K562 (cell line): ENCODE data around the gene SPTBN2. TPM values are rescaled to one million over a fixed set of nuclear protein-coding genes. Genes with fewer than 3 reads are reported as not detected.

ENCODE experiments used
- BRCA1 ChIP-seq, 2 experiments: fragments of 450-650 bp in 1 of 2; sonication (generic) in 1 of 2; formaldehyde crosslinking in 1 of 2; IDR thresholded peaks; 2 replicates each; pipeline versions ENCODE4 v1.5.0 to v1.6.1; 2017 to 2020; ENCODE audit warnings: mild to moderate bottlenecking in 1 of 2, missing genetic modification reagents in 1 of 2
- CEBPG ChIP-seq, 3 experiments: fragments of 200-800 bp in 1 of 3; sonication (Bioruptor generic) in 1 of 3; sonication (generic) in 1 of 3; formaldehyde crosslinking in 1 of 3; IDR thresholded peaks in 2 of 3; conservative IDR thresholded peaks in 1 of 3; 2 replicates each; pipeline versions ENCODE4 v1.6.1 to v1.8.0; 2016 to 2022; ENCODE audit warnings: missing compliant biosample characterization in 2 of 3, missing genetic modification characterization in 2 of 3, mild to moderate bottlenecking in 1 of 3, missing genetic modification reagents in 1 of 3
- GATAD2A ChIP-seq: fragments of 450-650 bp; IDR thresholded peaks from 2 replicates; pipeline ENCODE4 v1.6.1; 2017
- HEY1 ChIP-seq: fragments of 250-450 bp; sonication (Bioruptor Pico); IDR thresholded peaks from 2 replicates; pipeline ENCODE4 v1.5.0; 2020; ENCODE audit warnings: mild to moderate bottlenecking, moderate library complexity, borderline replicate concordance
- HOXB6 ChIP-seq: fragments of 250-450 bp; sonication (Bioruptor Pico); IDR thresholded peaks from 2 replicates; pipeline ENCODE4 v1.5.1; 2022; ENCODE audit warnings: mild to moderate bottlenecking, borderline replicate concordance
- NEUROD1 ChIP-seq: fragments of 150-350 bp; IDR thresholded peaks from 2 replicates; pipeline ENCODE4 v1.6.1; 2014; ENCODE audit warnings: borderline replicate concordance, low read length, low read depth; ENCODE audit not compliant: partially characterized antibody
- NFRKB ChIP-seq: fragments of 450-650 bp; IDR thresholded peaks from 2 replicates; pipeline ENCODE4 v1.6.1; 2016; ENCODE audit warnings: low read depth
- RAD51 ChIP-seq: fragments of 450-650 bp; IDR thresholded peaks from 2 replicates; pipeline ENCODE4 v1.7.1; 2016; ENCODE audit warnings: low read depth, mild to moderate bottlenecking, borderline replicate concordance
- TCFL5 ChIP-seq: fragments of 250-450 bp; sonication (Bioruptor Pico); conservative IDR thresholded peaks from 2 replicates; pipeline ENCODE4 v1.6.1; 2021; ENCODE audit warnings: mild to moderate bottlenecking, moderate library complexity, matching md5 sums
- ZFP30 ChIP-seq: fragments of 250-450 bp; sonication (Bioruptor Pico); IDR thresholded peaks from 2 replicates; pipeline ENCODE4 v1.8.0; 2022; ENCODE audit warnings: moderate library complexity, mild to moderate bottlenecking, inconsistent platforms, borderline replicate concordance
- polyA plus RNA-seq, 8 experiments: library from polyadenylated mRNA; depleted of rRNA in 4 of 8; stranded (reverse) in 5 of 8; unstranded in 3 of 8; fragments of >200 nt; fragmentation: Nextera tagmentation in 2 of 8; fragmentation: Illumina TruSeq in 1 of 8; extraction: Ambion mirVana in 2 of 8; extraction: Trizol in 1 of 8; gene quantifications; 2 replicates each; pipeline versions ENCODE4 v1.2.1 to v1.2.3, GENCODE V29; 2011 to 2014; ENCODE audit warnings: inconsistent platforms in 1 of 8, missing spikeins in 1 of 8
- total RNA-seq, 7 experiments: library from RNA; depleted of rRNA in 6 of 7; stranded (reverse); fragments of >200 nt in 6 of 7; fragmentation: Illumina TruSeq in 2 of 7; extraction: Trizol in 2 of 7; gene quantifications; 2 replicates each; pipeline versions ENCODE4 v1.2.1 to v1.2.3, GENCODE V29; 2011 to 2021; ENCODE audit warnings: low replicate concordance in 1 of 7
- TF ChIP-seq, protein P1 (sequence below): sonication (generic); formaldehyde crosslinking; IDR thresholded peaks from 2 replicates; pipeline ENCODE4 v1.8.0; 2022; ENCODE audit warnings: mild to moderate bottlenecking, missing genetic modification reagents
- TF ChIP-seq, protein P2 (sequence below): fragments of 250-450 bp; sonication (Bioruptor Pico); IDR thresholded peaks from 2 replicates; pipeline ENCODE4 v1.4.0; 2020
- TF ChIP-seq, protein P3 (sequence below): fragments of 450-650 bp; conservative IDR thresholded peaks from 2 replicates; pipeline ENCODE4 v1.6.1; 2016; ENCODE audit warnings: missing genetic modification characterization, low read depth, mild to moderate bottlenecking, control low read depth, missing compliant biosample characterization
- TF ChIP-seq, protein P4 (sequence below): sonication (generic); formaldehyde crosslinking; IDR thresholded peaks from 2 replicates; pipeline ENCODE4 v1.8.1; 2022; ENCODE audit warnings: missing genetic modification reagents
- TF ChIP-seq, protein P5 (sequence below): sonication (generic); formaldehyde crosslinking; IDR thresholded peaks from 2 replicates; pipeline ENCODE4 v1.8.0; 2022; ENCODE audit warnings: missing genetic modification reagents, mild to moderate bottlenecking, moderate library complexity, borderline replicate concordance
- TF ChIP-seq, protein P6 (sequence below): fragments of 150-350 bp; IDR thresholded peaks from 2 replicates; pipeline ENCODE4 v1.6.1; 2014; ENCODE audit warnings: low read depth, mild to moderate bottlenecking, low read length, borderline replicate concordance

SPTBN2 gene
- total and polyA plus RNA-seq, 9 of the 15 experiments (the other 6 are each of a cell fraction or from before 2014, with no cell fraction given), result 0.38 to 56.5 (median 19.7) TPM

DNA sequence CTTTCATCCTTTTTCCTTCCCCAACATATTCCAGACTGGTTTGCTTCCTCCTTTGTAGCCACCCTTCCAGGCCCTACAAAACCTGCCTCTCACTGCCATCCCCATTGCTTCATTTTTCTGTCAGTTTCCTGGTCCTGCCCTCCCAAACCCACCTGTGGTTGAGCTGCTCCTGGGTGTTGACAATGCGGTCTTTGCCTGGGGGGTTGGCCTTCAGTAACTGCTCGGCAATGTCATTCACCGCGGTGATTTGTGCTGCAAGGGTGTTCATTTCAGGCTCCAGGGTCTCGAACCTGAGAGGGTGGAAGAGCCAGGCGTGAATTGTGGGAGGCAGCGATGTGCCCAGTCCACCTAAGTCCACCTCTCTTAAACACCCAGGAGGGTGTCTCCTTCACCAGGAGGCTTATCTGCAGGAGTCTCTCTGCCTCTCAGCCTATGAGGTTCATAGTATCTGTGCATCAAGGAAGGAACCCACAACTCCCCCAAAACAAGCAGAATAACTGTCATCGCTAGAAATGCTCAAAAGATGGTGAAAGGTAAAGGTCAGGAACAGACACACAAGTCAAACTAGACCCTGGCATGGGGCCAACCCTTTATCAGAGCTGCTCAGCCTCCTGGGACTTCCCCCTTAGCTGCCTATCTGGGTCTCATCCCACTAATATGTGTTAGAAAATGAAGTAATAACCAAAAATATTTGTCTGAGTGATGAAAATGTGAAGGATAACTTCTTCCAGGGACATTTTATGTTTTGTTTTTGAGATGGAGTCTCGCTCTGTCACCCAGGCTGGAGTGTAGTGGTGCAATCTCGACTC lies 27.4 kb downstream of the SPTBN2 start (continued):
- no peak; the same call in 1 of the 2 replicates for TF ChIP-seq NFRKB
- no peak for TF ChIP-seq ZFP30 (CRISPR knock-in tag)
- TF ChIP-seq, protein P1, sequence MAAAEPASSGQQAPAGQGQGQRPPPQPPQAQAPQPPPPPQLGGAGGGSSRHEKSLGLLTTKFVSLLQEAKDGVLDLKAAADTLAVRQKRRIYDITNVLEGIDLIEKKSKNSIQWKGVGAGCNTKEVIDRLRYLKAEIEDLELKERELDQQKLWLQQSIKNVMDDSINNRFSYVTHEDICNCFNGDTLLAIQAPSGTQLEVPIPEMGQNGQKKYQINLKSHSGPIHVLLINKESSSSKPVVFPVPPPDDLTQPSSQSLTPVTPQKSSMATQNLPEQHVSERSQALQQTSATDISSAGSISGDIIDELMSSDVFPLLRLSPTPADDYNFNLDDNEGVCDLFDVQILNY (CRISPR knock-in tag), result no peak
- peak; percentile 31; the same call in 1 of the 2 replicates for TF ChIP-seq CEBPG (CRISPR knock-in tag; IDR thresholded peaks at IDR 0.05)
- peak in 1 of 2 experiments; percentile 30; a peak in 2 of 4 replicates for TF ChIP-seq CEBPG (tag; conservative IDR thresholded peaks at IDR 0.05 in 1 of 2, IDR thresholded peaks at IDR 0.05 in 1 of 2)
- 0 out of 2 replicates have a peak, but pooled peaks have one; percentile 34 for TF ChIP-seq RAD51
- TF ChIP-seq HEY1 (CRISPR knock-in tag), result no peak
- TF ChIP-seq, protein P2, sequence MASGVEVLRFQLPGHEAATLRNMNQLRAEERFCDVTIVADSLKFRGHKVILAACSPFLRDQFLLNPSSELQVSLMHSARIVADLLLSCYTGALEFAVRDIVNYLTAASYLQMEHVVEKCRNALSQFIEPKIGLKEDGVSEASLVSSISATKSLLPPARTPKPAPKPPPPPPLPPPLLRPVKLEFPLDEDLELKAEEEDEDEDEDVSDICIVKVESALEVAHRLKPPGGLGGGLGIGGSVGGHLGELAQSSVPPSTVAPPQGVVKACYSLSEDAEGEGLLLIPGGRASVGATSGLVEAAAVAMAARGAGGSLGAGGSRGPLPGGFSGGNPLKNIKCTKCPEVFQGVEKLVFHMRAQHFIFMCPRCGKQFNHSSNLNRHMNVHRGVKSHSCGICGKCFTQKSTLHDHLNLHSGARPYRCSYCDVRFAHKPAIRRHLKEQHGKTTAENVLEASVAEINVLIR, result no peak
- TF ChIP-seq GATAD2A, result peak; percentile 57; the same call in 1 of the 2 replicates
- TF ChIP-seq, protein P3, sequence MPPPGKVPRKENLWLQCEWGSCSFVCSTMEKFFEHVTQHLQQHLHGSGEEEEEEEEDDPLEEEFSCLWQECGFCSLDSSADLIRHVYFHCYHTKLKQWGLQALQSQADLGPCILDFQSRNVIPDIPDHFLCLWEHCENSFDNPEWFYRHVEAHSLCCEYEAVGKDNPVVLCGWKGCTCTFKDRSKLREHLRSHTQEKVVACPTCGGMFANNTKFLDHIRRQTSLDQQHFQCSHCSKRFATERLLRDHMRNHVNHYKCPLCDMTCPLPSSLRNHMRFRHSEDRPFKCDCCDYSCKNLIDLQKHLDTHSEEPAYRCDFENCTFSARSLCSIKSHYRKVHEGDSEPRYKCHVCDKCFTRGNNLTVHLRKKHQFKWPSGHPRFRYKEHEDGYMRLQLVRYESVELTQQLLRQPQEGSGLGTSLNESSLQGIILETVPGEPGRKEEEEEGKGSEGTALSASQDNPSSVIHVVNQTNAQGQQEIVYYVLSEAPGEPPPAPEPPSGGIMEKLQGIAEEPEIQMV (tag), result no peak
- TF ChIP-seq, protein P4, sequence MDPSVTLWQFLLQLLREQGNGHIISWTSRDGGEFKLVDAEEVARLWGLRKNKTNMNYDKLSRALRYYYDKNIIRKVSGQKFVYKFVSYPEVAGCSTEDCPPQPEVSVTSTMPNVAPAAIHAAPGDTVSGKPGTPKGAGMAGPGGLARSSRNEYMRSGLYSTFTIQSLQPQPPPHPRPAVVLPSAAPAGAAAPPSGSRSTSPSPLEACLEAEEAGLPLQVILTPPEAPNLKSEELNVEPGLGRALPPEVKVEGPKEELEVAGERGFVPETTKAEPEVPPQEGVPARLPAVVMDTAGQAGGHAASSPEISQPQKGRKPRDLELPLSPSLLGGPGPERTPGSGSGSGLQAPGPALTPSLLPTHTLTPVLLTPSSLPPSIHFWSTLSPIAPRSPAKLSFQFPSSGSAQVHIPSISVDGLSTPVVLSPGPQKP (CRISPR knock-in tag), result no peak
- TF ChIP-seq, protein P5, sequence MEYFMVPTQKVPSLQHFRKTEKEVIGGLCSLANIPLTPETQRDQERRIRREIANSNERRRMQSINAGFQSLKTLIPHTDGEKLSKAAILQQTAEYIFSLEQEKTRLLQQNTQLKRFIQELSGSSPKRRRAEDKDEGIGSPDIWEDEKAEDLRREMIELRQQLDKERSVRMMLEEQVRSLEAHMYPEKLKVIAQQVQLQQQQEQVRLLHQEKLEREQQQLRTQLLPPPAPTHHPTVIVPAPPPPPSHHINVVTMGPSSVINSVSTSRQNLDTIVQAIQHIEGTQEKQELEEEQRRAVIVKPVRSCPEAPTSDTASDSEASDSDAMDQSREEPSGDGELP (CRISPR knock-in tag), result no peak
- TF ChIP-seq BRCA1 (IDR thresholded peaks at IDR 0.05), result no peak
- TF ChIP-seq BRCA1 (CRISPR knock-in tag; IDR thresholded peaks at IDR 0.05), result no peak
- TF ChIP-seq NEUROD1, result no peak
- no peak for TF ChIP-seq HOXB6 (CRISPR knock-in tag)
- TF ChIP-seq, protein P6, sequence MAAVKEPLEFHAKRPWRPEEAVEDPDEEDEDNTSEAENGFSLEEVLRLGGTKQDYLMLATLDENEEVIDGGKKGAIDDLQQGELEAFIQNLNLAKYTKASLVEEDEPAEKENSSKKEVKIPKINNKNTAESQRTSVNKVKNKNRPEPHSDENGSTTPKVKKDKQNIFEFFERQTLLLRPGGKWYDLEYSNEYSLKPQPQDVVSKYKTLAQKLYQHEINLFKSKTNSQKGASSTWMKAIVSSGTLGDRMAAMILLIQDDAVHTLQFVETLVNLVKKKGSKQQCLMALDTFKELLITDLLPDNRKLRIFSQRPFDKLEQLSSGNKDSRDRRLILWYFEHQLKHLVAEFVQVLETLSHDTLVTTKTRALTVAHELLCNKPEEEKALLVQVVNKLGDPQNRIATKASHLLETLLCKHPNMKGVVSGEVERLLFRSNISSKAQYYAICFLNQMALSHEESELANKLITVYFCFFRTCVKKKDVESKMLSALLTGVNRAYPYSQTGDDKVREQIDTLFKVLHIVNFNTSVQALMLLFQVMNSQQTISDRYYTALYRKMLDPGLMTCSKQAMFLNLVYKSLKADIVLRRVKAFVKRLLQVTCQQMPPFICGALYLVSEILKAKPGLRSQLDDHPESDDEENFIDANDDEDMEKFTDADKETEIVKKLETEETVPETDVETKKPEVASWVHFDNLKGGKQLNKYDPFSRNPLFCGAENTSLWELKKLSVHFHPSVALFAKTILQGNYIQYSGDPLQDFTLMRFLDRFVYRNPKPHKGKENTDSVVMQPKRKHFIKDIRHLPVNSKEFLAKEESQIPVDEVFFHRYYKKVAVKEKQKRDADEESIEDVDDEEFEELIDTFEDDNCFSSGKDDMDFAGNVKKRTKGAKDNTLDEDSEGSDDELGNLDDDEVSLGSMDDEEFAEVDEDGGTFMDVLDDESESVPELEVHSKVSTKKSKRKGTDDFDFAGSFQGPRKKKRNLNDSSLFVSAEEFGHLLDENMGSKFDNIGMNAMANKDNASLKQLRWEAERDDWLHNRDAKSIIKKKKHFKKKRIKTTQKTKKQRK, result no peak
- TF ChIP-seq TCFL5 (CRISPR knock-in tag), result no peak
